HUDEP-2 (cell line): ENCODE results near the gene MARCKSL1.
A peak's percentile ranks its signal among the peaks of the same experiment; 100 is the strongest.

Source experiments
- DNase-seq, 76 experiments: peaks; one replicate each; lab custom pipeline; 2025; ENCODE audit not compliant: unreplicated experiment in 76 of 76; lab: John Stamatoyannopoulos, UW

MARCKSL1 gene

DNA sequence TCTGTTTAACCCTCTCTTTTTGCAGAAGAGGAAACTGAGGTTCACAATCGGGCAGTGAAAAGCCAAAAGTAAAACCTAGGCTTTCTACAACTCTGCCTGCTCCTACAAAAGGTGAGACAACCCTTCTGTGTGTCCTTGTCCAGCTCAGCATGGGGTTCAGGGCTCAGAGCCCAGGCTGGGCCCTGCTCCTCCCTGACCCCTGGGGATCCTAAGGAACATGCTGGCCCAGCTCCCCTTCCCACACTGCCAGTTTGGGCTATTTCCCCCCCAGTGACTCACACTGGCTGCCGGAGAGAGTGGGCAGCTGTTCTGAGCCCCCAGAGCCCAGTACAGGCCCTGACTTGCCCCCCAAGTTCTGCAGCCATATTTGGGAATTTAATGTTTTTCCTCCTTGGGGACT lies 17.4 kb upstream of the MARCKSL1 start:
- DNase-seq: no peak

DNA sequence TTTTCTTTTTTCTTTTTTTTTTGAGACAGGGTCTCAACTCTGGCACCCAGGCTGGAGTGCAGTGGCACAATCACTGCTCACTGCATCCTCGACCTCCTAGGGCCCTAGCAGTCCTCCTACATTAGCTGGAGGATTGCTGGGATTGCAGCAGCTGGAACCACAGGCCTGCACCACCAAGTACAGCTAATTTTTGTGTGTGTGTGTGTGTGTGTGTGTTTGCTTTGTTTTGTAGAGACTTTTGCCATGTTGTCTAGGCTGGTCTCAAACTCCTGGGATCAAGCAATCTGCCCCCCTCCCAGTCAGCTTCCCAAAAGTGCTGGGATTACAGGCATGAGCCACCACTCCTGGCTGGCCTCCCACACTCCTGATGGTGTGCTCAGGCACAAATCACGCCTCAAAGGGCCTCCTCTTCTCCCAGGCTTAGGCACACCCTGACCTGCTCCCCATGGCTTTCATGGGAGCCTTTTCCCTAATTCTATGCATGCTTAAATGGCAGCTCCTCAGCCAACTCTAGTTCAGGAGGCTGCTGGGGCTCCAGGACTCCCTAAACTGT lies 16.9 kb upstream of the MARCKSL1 start:
- no peak for DNase-seq

DNA sequence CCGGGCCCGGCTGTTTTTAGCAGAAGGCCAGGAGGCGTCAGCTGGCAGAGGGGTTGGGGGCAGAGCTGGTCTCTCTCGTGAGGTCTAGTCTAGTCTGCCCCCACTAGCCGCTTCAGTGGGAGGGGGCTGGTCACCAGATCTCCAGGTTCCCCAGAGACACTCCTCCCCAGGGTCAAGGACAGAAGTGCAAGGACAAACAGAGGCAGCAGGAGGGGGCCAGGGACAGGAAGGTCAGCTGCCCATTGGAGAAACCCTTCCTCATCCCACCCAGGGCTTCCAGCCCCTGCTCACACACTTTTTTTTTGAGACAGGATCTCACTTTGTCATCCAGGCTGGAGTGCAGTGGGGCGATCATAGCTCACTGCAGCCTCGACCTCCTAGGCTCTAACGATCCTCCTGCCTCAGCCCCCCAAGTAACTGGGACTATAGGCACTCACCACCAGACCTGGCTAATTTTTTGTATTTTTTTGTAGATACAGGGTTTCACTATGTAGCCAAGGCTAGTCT lies 16.3 kb upstream of the MARCKSL1 start:
- DNase-seq: no peak

DNA sequence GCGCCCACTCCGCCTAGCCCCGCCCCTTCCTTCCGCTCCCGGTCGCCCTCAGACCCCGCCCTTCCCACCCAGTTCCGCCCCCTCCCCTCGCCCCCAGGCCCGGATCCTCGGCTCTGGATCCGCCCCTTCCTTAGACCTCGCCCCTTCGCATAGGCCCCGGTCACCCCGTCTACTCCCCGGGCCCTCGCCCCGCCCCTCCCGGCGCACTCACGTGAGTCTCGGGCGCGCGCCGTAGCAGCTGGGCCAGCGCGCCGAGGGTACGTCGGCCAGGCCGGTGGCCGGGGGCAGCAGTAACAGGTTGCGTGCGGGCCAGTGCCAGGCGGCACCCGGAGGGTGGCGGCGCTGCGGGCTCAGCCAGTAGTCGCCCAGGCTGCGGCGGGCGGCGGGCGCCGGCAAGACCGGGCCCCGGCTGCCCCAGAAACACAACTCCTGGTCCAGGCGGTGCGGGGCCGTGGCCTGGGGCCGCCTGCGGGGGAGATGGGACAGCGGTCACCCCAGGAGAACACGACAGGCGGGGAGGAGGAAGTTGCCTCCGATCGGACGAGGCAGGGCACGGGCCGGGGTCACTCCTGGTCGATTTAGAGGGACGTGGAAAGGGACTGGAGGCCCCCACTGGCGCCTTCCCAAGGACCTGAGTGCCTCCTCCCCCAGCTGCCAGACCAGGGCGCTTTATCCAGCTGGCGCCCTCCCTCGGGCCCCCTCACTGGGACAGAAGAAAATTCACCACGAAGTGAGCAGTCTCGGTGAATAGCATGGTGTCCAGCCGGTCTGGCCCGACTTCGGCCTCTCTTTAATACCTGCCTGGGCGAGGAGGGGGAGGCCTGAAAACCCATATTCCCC lies 15.6 kb upstream of the MARCKSL1 start:
- DNase-seq: peak in 74 of 76 experiments; percentile 37 to 96 (median 91)

DNA sequence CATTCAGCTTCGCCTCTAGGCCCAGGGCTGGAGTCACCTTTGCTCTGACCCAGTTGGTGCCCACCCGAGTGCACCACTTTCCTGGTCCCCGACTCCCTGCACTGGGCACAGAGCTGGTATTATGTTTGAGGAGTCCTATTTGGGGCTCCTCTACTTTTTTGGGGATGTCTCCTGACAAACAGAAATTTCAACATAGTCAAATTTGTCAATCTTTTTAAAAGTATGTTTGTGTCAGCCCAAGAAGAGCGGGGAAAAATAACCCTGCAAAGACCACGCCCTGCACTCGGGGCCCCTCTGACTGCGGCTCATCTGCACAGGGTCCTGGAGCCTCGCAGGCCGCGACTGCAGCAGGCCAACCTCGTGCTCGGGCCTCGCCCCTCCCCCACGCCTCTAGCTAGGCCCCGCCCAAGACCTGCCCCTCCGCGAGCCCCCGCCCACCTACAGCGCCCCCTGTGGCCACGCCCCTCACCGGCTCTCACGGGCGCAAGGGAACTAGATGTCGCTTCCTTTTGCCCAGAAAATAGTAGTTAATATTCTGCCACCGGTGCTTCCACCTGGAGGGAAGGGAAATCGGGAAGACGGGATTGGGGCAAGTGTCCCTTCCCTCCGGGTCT lies 14.9 kb upstream of the MARCKSL1 start:
- DNase-seq: peak in 69 of 76 experiments; percentile 29 to 97 (median 81)

DNA sequence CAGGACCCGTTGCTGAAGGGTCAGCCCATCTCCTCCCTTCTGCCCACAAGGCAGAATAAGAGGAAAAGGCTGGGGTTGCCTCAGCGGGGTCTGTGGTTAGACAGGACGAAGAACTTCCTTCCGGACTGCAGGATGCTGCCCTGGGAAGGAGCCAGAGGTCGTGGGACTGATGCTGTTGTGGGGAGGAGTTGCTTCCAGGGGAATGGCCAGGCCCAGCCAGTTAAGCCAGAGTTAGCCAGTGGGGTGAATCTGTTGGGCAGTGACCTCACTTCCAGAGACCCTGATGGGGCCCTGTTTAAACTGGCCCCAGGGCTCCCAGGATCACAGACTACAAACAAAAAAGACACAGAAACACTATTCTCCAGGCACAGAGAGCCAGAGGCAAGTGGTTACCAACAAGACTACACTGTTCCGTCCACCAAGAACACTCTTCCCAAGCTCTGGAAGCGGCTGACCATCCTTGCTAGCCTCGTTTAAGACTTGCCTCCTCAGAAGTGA lies 13.2 kb upstream of the MARCKSL1 start:
- no peak for DNase-seq

DNA sequence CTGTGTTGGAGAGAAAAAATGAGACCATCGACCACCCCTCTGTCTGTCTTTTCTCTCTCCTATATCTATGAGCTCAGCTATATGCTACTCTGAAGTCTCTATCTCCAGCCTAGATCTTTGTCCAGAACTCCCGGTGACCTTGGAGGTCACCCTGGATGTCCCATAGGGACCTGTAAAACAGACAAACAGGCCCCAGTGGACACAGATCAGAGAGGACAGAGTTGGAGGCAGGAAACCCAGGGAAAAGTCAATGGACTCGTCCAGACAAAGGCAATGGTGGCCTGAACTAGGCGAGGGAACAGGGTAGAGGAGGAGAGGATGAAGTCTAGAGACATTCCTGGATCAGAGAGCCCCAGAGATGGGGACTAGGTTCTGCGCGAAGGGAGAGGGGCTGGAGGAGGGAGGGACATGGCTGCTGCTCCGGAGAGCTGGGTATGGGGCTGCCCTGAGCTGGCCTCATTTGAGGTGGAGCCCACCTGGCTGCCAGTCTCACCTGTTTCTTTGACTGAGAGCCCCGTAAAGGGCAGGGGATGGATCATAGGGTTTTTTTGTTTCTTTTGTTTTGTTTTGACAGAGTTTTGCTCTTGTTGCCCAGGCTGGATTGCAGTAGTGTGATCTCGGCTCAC lies 10.6 kb upstream of the MARCKSL1 start:
- DNase-seq: no peak

DNA sequence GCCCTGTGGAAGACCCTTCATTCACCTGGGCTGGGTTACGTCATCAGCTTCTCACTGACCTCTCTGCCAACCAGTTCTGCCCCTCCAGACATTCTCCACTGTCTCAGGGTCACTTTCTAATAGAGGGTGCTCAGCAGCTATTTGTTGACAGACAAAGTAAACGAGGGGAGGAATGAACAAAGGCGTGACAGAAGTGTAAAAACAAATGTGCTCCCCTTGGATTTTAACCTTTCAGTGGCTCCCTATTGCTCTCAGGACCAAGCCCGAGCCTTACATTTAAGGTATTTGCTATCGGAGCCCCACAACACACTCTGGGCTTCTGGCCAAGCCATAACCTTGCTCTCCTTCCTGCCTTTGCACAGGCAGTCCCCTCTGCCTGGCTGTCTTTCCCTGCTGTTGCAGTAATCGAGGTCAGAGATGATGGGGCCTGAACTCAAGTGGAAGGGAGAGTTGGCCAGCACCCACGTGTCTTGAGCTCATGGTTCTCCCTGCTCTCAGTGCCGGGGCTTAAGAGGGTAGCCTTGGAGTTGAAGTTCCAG lies 9.3 kb upstream of the MARCKSL1 start:
- DNase-seq: peak in 46 of 76 experiments; percentile 6 to 61 (median 29)

DNA sequence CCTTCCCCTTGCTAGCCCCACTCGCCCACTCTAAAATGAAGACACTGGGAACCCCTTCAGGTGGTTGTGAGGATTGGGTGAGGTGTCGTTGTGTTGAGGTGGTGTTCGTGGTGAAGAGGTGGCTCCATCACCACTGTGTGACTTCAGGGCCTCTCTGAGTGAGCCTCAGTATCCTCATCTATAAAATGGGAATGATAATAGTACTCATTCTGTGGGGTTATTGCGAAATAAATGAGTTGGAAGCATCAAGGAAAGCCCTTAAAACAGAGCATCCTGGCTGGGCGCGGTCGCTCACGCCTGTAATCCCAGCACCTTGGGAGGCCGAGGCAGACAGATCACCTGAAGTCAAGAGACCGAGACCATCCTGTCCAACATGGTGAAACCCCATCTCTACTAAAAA lies 6.7 kb upstream of the MARCKSL1 start:
- DNase-seq: no peak

DNA sequence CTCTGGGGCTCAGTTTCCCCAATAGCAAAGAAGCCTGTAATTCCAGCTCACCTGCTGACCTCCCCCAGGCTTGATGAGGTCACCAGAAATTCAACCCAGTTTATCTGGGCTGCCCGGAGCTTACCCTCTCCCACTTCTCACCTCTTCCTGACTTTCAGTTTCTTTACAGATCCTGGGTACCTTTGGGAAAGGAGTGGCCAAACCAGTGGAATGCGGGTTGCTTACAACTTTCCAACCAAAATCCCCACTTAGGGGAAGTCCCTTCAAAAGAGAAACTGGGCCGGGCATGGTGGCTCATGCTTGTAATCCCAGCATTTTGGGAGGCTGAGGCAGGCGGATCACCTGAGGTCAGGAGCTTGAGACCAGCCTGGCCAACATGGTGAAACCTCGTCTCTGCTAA lies 5.9 kb upstream of the MARCKSL1 start:
- no peak for DNase-seq

DNA sequence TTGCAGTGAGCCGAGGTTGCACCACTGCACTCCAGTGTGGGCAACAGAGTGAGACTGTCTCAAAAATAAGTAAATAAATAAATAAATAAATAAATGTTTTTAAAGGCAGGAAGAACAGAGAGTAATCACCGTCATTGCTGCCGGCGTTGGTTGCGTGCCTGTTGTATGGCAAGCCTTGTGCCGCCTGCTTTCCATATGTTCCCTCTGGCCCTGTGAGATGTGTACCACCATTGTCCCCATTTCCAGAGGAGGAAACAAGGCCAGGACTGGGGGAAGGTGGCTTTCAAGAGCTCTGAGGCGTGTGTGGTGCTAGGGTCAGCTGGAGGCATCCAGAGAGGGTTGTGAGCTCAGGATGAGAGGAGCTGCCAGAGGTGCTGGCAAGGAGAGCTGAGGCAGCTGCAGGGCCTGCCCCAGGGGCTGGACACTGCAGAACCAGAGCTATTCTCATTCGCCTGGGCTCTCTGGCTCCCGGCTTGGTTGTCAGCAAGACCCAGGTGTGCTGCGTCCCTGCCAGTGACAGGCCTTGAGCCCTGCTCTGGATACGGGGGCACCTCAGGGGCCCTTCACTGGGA lies 5.2 kb upstream of the MARCKSL1 start:
- DNase-seq: no peak

DNA sequence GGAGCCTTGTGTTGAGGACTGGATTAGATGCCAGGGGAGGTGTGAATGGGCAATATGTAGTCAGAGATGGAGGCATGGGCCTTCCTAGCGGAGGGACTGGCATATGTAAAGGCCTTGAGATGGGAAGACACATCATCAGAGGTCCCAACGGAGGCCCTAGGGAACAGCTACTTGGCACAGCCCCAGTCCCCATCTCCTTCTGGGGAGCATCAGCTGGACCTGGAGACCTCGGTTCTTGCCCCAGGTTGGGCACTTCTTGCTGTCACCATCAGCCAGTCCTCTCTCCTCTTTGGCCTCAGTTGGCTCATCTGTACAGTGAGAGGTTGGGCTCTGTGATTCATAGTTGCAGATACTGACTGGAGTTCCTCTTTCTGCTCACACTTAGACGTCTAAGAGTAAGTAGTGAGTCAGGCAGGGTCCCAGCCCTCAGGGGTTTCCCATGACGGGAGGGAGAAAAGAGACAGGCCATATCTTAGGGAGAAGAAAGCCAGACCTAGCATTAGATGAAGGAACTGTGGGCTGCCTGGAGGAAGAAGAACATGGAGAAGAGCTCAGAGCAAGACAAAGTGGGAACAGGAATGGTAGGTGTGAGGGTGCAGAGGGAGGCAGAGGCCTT lies 3.4 kb upstream of the MARCKSL1 start:
- DNase-seq: peak in 4 of 76 experiments; percentile 7 to 27 (median 16)

DNA sequence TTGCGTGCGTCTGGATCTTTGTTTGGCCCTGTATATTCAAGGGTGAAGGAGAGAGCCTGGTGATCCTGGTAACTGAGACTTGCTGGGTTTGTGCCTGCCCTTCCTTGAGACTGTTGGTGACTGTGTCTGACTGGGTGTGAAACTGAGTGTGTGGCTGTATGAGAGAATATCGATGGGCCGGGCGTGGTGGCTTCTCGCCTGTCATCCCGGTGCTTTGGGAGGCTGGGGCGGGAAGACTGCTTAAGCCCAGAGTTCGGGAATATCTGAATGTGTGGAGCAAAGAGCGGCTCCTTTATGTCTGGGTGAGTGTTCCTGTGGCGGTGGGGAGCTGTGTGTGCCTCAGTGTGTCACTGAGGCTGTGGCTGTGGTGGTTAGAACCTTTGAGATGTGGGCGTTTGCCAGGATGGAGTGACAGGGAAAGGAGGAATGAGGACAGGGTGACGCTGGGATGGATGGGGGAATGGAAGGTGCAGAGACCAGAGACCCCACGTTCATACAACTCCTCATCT lies 2.7 kb upstream of the MARCKSL1 start:
- no peak for DNase-seq

DNA sequence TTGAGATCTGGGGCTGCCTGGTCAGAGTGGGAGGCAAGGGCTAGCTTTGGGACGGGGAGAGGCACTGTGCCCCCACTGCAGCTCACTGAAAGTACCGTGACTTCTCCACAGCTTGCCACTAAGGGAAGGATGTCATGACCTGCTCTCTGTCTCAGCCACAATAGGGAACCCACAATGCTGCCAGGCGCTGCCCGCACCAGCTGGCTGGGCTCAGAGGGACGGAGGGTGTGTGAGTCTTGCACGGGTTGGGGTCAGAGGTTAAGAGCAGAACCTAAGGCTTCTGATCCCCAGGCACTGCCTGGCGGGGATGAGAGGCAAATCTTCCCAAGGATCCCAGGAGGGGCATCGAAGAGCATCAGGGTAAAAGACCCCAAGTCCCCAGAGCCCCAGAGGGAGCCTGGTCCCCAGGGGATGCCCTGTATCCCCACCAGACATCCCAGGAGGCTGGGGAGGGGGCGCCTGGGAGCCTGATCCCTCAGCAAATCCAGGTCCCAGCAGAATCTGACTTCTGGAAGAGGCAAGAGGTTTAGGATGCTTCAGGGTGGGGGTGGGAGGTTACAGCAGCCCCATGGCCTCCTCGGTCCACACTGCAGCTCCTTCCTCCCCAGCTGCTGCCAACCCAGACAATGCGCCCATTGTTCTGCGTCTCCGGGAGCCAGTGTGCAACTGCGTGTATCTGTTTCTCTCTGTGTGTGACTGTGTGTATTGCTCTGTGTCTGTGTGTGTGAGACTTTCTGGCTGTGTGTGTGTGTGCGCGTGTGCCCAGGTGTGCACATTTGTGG lies 2.0 kb upstream of the MARCKSL1 start:
- no peak for DNase-seq

DNA sequence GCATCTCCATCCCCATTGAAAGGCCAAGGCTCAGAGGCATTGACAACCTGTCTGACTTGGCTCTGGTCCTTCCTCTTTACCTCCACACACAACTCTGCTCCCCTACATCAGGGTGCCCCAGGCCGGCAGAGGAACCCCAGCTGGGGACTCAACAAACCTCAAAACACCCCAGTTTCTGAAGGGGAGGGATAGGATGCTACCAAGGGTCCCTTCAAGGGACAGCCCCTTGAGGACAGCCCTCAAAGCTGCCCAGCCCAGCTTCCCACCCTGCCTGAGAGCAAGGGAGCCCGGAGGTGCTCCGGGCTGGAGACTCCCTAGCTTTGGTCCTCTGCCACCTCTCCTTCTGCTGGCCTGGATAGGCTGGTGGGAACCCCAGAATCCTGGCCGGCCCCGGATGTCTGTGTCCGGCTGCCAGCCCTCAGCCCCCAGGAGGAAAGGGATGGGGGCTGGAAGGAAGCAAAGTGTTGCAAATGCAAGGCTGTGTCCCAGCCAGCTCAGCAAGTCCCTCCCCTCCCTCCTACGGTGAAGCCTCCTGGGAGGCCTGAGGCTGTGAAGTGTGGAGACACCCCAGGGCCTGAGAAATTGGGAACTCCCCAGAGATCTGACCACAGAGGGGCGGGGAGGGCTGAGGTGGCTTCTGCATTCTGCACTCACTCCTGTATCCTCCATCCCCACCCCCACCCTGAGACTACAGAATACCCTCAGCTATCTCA lies 1.1 kb upstream of the MARCKSL1 start:
- peak in 41 of 76 experiments; percentile 5 to 57 (median 27) for DNase-seq

DNA sequence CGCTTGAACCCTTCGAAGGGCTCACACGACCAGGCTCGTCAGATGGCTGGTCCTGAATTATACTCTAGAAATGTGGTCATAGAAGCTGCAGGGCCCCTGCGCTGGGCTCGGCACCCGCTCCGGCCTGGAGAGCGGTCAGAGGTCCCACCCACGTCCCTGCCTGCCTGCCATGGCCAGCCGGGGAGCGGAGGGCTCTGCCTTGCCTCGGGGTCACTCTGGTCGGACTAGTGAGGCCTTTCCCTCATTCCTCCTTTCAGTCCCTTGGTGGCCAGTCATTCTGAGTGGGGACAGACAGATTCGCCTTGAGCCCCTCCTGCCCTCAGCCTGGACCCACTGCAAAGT lies 529 bp upstream of the MARCKSL1 start:
- no peak for DNase-seq

DNA sequence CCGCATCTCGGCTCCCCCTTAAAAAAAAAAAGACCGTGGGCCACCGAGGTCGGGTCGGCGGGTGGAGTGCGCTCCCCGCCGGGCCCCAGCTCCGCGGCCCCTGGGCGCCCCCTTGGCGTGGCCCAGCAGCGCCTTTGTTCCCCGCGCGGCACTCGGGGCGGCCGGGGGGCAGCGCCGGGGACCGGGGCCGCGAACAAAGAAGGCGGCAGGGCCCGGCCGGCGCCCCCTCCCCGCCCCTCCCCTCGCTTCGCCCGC lies 571 bp downstream of the MARCKSL1 start:
- no peak for DNase-seq

DNA sequence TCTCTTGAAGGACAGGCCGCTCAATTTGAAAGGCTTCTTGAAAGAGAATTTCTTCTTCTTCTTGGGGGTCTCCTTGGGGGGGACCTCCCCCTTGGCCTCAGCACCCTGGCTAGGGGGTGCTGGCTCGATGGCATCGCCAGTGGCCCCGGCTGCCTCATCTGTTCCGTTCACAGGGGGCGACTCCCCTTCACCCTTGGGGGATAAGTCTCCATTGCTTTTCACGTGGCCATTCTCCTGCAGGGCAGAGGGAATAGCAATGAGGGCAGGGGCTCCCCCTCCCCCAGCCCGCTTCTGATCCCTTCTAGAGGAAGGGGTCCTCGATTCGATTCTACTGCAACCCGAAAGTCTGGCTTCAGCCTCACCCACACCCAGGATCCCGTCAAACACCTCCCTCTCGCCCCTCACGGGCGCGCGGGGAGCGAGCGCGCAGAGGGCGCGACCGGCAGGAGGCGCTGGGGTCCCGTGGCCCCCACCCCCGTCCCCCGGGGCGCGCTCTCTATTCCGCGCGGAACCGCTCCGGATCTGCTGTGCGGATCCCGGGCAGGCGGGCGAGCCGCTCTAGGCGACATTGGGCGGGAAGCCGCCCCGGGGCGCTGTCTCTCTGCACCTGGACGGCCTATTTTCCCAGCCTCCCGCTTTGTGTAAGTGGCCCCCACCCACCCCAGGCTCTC lies 1.0 kb downstream of the MARCKSL1 start:
- DNase-seq: peak in 31 of 76 experiments; percentile 7 to 38 (median 24)
